ENCODE data around the gene ZNF22.

The ZNF22 gene

DNA sequence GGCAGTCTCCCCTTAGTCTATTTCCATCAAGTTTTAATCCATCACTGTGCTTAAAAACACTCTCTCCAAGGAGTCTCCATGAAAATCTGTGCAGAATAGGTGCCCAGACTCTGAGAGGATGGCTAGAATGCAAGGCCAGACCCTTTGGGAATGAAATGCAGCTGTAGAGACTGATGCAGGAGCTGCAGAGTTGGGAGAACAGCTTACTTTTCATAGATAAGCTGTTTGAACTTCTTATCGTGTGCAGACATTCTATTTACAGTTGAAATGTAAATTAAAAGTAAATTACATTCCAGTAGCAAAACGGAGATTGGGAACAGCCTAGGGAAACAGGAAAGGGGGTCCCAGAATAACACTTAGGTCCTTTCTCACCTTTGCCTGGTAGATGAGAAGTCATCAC is 14.9 kb downstream of the ZNF22 start:
- no peak for DNase-seq (ENCODE audit: low read depth)

DNA sequence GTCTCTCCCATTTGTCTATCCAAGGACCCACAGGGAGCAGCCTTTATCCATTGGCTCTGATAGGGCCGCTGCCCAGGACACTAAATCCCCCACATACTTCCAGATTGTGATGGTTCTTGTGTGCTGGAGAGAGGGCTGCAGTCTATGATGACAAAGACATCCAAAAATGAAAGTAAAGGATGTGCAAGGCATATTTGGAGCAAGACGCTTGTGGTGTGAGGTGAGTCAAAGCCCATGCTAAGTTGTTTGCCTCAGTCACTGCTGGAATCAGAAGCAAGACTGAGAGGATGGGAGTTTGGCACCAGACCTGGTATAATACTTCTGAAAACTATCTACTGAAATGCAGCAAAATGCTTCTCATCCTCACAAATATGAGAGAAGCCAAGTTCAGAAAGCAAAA is 22.7 kb downstream of the ZNF22 start:
- no peak for DNase-seq (ENCODE audit: low read depth)

DNA sequence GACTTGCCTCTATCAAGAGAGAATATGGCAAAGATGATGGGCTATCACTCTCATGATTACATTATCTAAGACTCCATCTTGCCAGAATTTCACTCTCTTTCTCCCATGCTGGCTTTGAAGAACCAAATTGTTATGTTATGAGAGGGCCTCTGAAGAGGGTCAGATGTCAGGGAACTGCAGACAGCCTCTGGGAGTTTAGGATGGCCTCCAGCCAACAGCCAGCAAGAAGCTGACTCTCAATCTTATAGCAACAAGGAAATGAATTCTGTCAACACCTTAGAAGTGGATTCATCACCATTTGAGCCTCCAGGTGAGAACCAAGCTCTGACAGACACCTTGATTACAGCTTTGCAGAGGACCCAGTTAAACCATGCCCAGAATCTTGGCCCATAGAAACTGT is 33.6 kb downstream of the ZNF22 start:
- no peak for DNase-seq (ENCODE audit: low read depth)

DNA sequence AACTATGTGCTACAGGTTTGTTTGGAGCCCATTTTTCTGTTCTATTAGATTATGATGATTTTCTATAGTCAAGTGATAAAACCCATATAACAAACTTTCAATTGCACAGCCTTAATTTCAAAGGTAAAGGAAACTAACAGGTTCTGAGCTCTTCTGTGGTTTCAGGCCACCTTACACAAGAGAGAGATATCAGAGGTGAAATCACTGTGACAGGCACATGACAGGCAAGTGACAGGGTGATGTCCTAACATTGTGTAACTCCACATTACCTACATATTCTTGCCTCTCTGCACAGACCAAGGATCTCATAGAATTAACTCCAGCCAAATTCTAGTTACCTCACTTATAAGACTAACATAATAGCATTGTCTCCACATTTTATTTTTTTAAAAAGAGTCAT is 35.0 kb downstream of the ZNF22 start:
- DNase-seq (ENCODE audit: low read depth) = no peak

DNA sequence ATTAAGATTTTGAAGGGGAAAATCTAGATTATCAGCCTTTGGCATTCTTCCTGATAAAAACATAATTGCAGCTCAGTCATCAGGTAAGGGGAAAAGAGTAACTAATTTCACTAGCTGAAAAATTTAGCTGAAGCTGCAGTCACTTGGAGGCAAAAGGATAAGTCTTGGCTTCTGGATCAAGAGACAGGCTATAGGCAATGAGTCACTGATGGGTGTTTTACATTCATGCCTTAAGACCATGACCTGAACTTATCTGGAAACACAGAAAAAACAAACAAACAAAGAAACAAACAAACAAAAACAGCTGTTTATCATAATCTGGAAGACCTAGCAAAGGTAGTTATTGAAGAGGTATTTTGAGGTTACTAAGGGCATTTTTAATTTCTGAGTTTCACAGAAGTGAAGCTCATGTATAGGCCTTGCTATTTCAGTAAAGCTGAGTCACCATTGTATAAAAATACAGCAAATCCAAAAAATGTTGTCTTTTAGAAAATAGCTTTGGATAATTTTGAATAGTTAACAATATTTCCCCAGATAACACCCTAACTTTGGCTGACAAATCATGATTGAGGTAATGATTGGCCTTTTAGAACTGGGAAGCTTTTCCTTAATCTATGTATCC is 40.3 kb downstream of the ZNF22 start:
- no peak for DNase-seq (ENCODE audit: low read depth)

GRCh38 chr10:45044290-45044689 is 43.6 kb downstream of the ZNF22 start:
- no peak for DNase-seq (ENCODE audit: low read depth)

GRCh38 chr10:45050551-45051235 is 50.0 kb downstream of the ZNF22 start:
- DNase-seq (ENCODE audit: low read depth) = no peak

DNA sequence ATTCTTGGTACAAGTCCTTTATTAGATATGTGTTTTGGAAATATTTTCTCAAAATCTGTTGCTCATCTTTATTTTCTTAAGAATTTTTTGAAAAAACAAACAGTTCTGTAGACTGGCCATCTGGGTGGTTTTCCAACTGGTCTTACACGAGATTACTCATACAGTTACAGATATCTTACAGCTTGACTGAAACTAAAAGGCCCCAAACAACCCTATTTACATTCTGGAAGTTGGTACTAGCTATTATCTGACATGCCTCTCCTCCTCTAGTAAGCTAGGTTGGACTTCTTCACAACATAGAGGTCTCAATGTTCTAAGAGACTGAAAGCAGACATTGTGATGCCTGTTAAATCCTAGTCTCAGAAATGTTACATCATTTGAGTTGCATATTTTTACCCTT is 52.0 kb downstream of the ZNF22 start:
- DNase-seq (ENCODE audit: low read depth) = no peak

GRCh38 chr10:45053569-45054100 is 52.9 kb downstream of the ZNF22 start:
- DNase-seq (ENCODE audit: low read depth) = no peak
